GM21390 (cell line): Measurements from ENCODE around the gene RPTOR.

Experiments used
- ATAC-seq: cut with Tn5 transposase; IDR thresholded peaks from one replicate; pipeline ENCODE4 v1.9.1; 2021; ENCODE audit not compliant: unreplicated experiment

RPTOR gene

DNA sequence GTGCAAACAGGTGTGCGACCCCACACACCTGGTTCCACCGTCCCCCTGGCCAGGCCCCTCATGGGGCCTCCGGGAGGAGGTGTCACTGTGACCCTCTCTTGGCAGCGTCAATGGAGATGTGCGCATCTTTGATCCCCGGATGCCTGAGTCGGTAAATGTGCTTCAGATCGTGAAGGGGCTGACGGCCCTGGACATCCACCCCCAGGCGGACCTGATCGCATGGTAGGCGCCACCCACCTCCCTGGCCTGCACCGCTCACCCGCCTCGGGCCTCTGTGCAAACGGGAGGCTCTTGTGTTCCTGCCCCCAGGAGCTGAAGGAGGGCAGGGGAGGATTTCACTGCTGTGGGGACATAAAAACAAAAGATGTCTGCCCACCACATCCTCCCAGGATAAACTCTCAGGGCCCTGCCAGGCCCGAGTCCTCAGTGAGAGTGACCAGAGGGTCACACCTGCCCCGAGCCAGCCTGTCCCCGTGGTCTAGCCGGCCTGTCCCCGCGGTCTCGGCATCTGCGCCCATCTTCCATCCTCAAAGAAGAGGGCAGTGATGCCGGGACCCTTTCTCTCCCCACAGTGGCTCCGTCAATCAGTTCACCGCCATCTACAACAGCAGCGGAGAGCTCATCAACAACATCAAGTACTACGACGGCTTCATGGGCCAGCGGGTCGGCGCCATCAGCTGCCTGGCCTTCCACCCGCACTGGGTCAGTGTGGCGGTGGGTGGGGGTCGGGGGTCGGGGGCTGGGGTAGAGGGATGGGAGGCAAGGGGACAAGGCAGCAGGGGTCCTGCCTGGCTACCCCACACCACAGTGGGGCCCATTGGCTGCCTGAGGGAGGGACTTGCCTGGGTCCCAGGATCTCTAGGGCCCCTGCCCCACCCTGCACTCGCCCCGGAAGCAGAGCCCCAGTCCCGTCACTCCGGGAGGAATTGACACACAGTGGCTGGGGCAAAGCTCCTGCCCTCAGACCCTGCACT lies 418.0 kb downstream of the RPTOR start:
- ATAC-seq, result no peak

DNA sequence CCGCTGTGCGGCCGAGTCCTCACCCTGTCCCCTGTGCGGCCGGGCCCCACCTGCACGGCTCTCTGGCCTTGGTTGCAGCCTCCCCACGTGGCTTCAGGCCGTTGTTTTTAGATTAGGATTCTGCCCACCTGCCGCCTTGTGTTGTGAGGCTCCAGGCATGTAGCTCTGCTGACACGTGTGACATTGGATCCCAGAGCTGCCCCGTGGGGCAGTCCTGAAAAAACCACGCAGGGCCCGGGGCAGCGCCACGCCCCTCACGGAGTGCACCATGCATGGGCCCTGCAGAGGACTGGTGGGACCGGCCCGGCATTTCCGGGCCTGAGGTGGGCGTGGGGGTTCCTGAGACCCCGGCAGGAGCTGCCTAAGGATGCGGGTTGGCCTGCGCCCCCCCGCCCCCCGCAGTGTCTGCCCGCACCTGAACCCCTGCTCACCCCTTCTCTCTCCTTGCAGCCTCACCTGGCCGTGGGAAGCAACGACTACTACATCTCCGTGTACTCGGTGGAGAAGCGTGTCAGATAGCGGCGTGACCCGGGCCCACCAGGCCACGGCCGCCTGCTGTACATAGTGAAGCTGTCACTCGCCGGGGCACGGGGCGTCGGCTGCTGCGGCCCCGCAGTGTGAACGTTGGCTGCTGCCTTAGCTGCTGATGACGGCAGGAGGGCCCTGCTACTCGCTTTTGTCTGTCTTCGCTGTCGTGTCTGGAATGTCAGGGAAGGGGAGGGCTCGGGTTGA lies 419.3 kb downstream of the RPTOR start:
- ATAC-seq, result no peak

DNA sequence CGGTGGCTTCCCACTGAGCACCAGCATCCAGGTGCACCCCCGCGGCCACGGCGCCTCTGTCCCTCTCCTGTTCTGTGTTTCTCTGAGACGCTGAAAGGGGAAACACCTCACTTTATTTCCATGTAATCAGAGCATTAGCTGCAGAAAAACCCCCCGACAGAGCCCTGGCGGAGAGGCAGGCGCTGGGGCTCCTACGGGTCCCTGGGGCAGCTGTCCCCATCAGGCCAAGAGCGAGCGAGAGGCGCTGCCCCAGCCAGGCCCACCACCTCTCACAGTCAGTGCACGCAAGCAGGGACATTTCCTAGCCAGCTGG lies 419.9 kb downstream of the RPTOR start:
- no peak for ATAC-seq

DNA sequence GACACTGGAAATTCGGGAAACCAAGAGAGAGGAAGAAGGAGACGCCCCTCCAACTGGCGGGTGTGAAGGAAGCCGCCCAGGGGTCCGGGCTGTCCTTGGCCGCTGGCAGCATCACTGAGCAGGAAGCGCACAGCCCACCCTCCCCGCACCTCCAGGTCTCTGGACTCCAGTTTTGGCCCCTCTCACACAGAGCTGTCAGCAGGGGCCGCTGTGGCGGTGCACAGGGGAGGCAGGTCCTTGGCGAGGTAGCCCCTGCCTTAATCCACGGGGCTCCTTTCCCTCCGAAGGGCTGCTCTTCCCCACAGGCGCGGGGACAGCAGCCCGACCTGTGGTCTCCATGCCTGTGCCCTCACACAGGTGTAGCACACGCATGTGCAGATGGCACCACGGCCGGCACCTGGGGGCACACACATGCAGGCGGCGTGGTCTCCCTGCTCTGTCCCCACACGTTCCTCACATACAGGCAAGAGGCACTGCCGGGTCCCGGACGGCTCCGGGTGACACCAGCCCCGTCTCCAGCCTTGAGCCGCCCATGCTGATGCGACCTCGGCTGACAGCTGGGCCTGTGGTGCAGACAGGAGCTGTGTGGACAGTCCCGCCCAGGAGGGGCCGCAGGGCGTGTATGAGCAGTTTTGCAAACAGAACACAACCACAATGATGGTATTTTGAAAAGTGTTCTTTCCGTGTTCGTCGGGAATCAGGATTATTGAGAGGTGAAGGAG lies 420.4 kb downstream of the RPTOR start:
- ATAC-seq, result no peak

DNA sequence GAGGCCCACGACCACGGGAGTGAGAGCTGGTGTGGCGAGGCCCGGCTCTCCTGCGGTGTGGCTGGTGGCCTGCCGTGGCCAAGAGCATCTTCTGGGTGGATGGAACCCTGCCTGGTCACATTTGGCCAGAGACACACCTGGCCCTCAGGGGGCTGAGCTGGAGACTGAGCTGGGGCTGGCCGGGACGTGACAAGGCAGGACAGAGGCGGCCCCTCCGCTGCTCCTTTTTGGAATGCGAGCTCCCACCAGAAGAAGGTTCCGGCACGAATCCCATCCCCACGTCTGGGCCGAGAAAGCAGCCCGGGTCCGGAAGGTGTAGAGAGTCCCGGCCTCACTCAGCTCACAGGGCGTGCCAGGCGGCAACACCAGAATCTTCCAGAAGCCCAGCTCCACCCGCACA lies 421.0 kb downstream of the RPTOR start:
- ATAC-seq, result no peak

DNA sequence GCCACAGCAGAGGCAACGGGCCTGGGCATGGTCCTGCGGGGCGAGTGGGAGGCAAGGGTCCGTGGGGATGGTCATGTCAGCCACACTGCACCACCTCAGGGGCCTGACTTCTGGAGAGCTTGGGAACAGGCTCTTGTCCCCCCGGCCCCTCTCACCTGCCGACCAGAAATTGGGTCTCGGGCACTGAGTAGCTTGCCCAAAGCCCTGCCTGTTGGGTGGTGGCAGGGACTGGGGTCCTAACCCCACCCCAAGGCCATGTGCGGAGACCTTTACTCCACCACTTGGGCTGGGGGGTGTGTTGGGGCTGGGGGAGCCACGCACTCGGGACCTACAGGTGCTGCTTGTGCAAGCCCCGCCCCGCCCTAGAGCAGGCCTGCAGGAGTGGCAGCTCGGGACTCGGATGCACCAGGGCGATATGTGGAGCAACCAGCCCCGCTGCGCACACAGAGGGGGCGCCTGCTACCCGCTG lies 422.8 kb downstream of the RPTOR start:
- ATAC-seq, result no peak

DNA sequence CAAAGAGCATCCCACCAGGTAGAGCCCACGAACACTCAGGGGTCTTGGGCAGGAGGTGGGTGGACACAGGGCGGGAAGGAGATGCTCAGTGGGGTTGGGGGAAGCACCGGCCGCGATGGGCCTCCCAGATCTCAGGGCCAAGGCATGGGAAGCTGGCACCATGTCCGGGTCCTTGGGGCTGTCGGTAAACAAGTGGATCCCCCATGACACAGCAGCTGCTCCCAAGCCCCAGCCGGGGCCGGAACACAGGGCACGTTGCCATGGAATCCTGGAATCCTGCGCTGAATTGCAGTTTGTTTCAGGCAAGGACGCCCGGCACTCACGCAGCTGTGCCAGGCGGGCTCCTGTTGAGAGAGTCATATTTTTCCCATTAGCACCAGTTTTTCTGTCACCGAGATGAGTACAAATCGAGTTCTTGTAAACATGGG lies 424.0 kb downstream of the RPTOR start:
- no peak for ATAC-seq

DNA sequence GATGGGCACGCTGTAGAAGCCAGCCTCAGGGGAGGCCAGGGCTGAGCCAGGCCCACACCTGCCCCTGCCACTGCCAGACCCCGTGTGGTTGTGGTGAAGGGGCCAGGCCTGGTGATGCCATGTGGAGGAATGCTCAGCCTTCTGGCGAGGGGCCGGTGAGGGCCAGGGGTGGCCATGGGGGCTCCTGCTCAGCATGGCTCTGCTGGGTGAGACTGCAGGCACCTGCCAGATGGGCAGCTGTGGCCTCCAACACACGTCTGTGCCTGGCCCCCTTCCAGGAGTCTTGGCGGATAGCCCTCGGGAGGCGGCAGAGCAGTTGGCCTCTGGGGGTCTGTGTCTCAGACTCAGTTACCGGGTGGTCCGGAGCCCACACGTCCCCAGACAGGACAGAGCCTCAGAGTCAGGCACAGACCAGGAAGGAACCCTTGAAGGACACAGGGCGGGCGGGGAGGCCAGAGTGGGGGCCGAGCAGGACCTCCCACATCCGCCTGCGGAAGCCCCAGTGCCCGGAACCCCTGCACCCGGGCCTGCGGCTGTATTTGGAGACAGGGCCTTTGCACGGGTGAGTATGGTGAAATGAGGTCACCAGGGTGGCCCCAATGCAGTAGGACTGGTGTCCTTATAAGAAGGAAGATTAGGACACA lies 424.5 kb downstream of the RPTOR start:
- ATAC-seq, result no peak

DNA sequence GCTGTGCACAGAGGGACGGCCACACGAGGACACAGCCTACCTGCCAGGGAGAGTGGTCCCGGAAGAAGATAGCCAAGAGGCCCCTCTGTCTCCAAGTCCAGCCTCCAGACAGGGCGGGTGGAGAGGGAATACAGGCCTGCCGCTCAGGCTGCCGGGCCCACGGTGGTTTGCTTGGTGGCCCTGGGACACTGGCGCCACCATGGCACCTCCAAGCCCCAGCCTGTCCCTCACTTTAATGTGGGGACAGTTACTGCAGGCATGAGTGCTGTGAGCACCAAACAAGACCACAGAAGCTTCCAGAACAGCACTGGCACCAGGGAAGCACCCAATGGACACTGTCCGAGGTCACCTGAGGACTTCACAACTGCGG lies 425.0 kb downstream of the RPTOR start:
- ATAC-seq, result no peak

DNA sequence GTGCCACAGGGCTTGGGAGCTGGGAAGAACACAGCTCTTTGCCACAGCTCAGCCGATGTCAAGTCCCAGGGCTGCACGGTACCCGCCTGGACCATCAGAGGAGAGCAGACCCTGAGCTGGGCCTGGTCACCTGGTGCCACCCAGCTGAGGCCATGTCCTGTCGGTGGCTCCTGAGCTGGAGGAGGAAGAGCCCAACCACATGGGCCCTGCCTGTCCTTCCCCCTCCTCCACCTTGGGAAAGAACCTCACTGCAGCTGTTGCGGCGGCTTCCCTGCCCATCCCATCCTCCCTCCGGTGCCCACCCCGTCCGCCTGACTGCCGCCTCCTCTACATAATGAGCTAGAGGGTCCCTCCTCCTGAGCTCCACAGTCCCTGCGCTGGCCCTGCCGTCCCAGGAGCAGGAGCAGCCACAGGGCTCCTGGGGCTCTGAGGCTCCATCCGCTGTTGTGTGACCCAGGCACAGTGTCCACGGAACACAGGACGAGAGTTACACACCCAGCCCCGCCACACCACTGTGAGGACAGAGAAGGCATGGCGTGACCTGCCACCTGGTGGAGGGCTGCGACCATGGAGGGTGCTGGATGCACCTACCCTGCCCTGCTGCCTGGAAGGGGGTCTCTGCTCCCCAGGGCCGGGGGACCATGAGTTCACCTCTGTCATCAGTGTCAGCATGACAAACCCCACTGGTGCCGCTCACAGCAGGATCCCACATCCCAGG lies 425.6 kb downstream of the RPTOR start:
- ATAC-seq, result no peak

DNA sequence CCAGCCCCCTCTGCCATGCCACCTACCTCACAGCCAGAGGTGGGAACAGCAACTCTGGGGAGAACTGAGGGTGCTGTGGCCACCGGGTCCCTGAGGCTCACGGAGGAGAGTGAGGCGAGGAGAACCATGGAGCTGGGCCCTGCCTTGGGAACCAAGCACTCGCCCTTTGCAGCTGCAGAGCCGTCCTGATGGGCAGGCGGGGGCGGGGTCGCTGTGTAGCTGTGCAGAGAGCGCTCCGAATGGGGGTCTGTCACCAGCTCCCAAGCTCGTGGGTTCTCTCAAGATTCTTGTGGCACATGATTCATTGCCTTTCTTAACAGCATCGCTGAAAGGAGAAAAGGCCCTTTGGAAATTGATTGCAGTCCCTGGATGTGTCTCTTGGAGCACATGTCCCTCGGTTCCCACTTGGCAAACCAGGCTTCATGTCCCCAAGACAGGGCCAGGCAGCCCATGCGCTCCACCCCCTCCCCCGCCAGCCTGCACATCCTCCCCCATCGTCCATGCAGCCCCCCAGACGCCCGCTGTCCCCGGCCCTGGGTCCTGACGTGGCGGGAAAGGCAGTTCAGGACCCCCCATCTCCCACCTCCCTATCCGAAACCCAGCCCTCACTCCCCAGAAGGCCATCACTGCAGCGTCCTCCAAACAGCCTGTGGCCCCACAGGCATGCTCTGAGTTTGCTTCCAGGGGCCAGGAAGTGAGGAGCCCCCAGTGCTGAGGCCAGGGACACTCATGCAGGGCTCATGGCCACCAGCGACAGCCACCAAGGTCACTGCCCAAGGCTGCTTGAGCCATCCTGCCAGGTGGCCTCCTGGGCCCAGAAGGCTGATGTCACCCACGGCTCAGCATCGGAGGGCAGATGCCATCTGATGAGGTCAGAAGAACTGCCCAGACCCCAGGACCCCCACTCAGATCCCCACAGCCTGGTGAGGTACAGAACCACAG lies 426.4 kb downstream of the RPTOR start:
- ATAC-seq, result no peak

DNA sequence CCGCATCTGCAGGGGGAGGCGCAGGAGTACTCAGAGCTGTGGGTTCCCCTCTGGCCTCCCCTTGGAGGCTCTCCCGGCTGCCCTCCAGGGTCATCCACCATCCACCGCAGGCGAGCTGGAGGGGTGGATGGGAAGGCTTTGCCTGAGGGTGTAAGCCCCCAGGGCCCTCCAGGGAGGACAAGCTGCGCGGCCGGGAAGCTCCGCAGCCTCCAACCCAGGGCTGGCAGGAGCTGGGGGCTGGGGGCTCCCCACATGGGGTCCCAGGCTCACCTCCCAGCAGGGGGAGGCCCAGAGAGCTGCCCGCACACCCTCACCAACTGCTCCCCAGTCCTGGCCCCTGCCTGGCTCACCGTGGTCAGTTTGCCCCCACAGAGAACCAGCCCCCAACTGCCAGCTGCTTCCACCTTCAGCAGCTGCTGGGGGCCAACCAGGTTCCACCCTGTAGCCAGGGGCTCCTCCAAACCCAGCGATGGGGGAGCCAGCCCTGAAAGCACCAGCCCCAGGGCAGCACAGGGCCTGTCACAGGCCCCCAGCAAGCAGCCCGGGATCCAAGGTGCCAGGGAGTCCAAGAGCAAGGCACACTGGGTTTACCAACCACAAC lies 427.2 kb downstream of the RPTOR start:
- no peak for ATAC-seq

DNA sequence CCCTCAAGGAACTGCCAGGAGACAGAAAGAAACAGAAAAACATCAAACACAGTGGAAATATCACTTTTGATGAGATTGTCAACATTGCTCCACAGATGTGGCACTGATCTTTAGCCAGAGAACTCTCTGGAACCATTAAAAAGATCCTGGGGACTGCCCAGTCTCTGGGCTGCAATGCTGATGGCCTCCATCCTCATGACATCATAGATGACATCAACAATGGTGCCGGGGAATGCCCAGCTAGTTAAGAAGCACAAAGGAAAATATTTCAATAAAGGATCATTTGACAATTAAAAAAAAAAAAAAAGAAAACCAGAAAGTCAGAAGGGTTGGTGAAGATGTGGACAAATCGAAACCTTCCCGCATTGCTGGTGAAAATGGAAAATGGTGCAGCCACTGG lies 432.1 kb downstream of the RPTOR start:
- ATAC-seq, result no peak

DNA sequence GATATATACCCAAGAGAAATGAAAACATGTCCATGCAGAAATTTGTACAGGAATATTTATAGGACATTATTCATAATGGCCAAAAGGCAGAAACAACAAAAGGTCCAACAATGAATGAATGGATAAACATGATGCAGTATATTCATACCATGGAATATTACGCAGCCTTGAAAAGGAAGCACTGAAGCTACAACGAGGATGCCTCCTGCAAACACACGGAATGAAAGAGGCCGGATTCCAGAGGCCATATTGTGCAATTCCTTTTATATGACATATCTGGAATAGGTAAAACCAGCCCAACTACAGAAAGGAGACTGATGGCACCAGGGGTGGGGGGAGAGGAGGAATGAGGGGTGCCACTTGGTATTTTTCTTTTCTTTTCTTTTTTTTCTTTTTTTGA lies 432.5 kb downstream of the RPTOR start:
- ATAC-seq, result no peak

DNA sequence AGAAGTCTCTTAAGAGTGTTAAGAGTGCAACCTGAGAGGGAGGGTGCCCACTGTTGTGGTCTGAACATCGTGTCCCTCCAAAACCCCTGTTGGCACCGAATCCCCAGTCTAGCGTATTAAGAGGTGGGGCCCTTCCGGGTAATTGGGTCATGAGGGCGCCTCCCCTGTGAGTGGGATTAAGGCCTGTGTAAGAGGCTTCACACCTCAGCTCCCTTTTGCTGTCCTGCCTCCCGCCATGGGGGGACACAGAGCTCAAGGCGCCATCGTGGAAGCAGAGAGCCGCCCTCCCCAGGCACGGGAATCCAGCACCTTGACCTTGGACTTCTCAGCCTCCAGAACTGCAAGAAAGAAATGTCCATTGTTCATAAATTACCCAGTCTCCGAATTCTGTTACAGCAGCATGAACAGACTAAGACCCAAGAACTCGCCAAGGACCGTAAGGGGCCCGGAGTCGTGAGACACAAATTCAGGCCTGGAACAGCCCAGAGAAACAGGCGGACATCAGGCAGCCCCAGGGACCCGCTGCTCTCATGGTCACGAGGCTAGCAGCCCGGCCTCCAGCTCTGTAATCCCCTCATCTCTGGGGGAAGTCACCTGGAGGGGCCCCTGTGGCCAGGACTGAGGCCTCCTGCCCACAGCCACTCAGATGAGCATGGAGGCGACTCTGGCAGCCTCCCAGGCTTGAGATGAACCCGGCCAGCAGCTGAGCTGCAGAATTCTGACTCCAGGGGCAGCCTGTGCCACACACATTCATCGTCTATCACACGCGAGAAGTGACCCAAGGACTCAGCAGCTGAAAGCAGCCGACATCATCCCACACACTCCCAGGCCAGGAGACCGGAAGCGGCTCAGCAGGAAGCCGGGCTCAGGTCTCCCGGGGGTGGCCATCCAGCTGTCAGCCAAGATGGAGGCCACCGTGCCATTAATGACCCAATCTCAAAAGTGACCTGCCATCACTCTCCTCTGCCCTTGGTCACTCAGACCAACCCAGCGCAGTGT lies 434.2 kb downstream of the RPTOR start:
- ATAC-seq, result no peak

DNA sequence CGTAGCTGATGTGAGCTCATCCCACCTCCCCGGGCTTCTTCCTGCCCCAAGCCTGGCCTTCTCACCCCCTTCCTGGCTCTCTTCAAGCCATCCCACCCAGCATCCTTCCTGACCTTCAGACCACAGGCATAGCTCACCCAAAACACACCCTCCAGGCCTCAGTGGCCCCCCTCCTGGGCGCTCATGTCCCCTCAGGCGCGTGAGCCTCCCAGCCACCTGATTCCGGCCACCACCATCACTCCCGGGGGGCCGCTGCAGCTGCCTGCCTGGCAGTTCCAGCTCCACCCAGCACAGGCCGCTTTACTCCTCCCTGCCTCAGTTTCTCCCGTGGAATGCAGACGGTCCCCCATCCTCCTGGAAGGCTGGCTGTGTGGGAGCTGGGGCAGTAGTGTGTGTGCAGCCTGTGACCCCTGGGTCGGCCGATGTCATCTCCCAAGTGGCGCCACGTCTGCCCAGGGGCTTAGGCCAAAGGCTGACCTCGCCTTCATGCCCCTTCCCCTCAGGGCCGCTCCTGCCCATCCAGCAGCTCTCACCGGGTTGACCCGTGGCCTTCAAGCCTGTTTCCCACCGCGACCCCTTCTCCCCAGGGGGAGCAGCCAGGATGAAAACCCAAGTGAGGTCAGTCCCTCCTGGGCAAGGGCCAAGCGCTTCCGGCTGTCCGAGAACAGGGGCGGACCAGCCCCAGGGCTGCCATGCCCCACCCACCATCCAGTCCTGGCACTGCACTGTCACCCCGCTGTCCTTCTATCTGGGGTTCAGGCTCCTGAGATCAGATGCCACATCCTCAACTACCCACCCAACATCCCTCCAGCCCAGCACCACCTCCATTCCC lies 435.1 kb downstream of the RPTOR start:
- no peak for ATAC-seq
